ENCODE data around the gene GOSR1. TPM values are rescaled to one million over a fixed set of nuclear protein-coding genes. Genes with fewer than 3 reads are reported as not detected.
"Not testable (repeated sequence)": the region's sequence is repeated elsewhere in the genome, so short reads cannot be mapped to it uniquely, and the experiment has no call there.

Gene GOSR1
- total RNA-seq (2014; rRNA removed; shearing (Covaris generic)): 32.6 and 42.7 TPM in 2 replicates
- polyA plus RNA-seq (2014; cell fraction: nucleus; rRNA removed): 19.7 and 24.4 TPM in 2 replicates

- peak; percentile 95 for DNase-seq (ENCODE audit: extremely low read depth, low read depth)
Observed at GRCh38 chr17:30477083-30477773, at the start of gene GOSR1. GOSR1 (plus strand) TSS chr17:30477408; CDS start chr17:30477434, 26 bp downstream.

- DNase-seq (ENCODE audit: extremely low read depth, low read depth): no peak
Observed at GRCh38 chr17:30427611-30428010, 49.6 kb upstream of the GOSR1 start.

GRCh38 chr17:30429155-30429554 is 48.1 kb upstream of the GOSR1 start:
- DNase-seq (ENCODE audit: extremely low read depth, low read depth): no peak

GRCh38 chr17:30433514-30433913 is 43.7 kb upstream of the GOSR1 start:
- peak; percentile 45 for DNase-seq (ENCODE audit: extremely low read depth, low read depth)

- DNase-seq (ENCODE audit: extremely low read depth, low read depth): no peak
Observed at GRCh38 chr17:30436729-30437128, 40.5 kb upstream of the GOSR1 start.

GRCh38 chr17:30443721-30444120 is 33.5 kb upstream of the GOSR1 start:
- no peak for DNase-seq (ENCODE audit: extremely low read depth, low read depth)

GRCh38 chr17:30446640-30447039 is 30.6 kb upstream of the GOSR1 start:
- not testable (repeated sequence) for DNase-seq (ENCODE audit: extremely low read depth, low read depth)

- no peak for DNase-seq (ENCODE audit: extremely low read depth, low read depth)
Observed at GRCh38 chr17:30449480-30449879, 27.7 kb upstream of the GOSR1 start.

GRCh38 chr17:30450125-30451027 is 26.8 kb upstream of the GOSR1 start:
- no peak for DNase-seq (ENCODE audit: extremely low read depth, low read depth)

GRCh38 chr17:30454635-30455034 is 22.6 kb upstream of the GOSR1 start:
- no peak for DNase-seq (ENCODE audit: extremely low read depth, low read depth)

- no peak for DNase-seq (ENCODE audit: extremely low read depth, low read depth)
Observed at GRCh38 chr17:30458371-30458770, 18.8 kb upstream of the GOSR1 start.

- not testable (repeated sequence) for DNase-seq (ENCODE audit: extremely low read depth, low read depth)
Observed at GRCh38 chr17:30458797-30459413, 18.3 kb upstream of the GOSR1 start.

GRCh38 chr17:30468465-30468864 is 8.7 kb upstream of the GOSR1 start:
- no peak for DNase-seq (ENCODE audit: extremely low read depth, low read depth)

- DNase-seq (ENCODE audit: extremely low read depth, low read depth): no peak
Observed at GRCh38 chr17:30472238-30472890, 4.8 kb upstream of the GOSR1 start.

GRCh38 chr17:30475206-30475605 is 2.0 kb upstream of the GOSR1 start:
- DNase-seq (ENCODE audit: extremely low read depth, low read depth): no peak

- peak; percentile 1 for DNase-seq (ENCODE audit: extremely low read depth, low read depth)
Observed at GRCh38 chr17:30476726-30477082, 504 bp upstream of the GOSR1 start.

- no peak for DNase-seq (ENCODE audit: extremely low read depth, low read depth)
Observed at GRCh38 chr17:30477774-30478115, 537 bp downstream of the GOSR1 start.

- DNase-seq (ENCODE audit: extremely low read depth, low read depth): no peak
Observed at GRCh38 chr17:30482555-30482954, 5.3 kb downstream of the GOSR1 start.

GRCh38 chr17:30483159-30483558 is 6.0 kb downstream of the GOSR1 start:
- no peak for DNase-seq (ENCODE audit: extremely low read depth, low read depth)

- no peak for DNase-seq (ENCODE audit: extremely low read depth, low read depth)
Observed at GRCh38 chr17:30493780-30494179, 16.6 kb downstream of the GOSR1 start.

GRCh38 chr17:30495586-30495985 is 18.4 kb downstream of the GOSR1 start:
- no peak for DNase-seq (ENCODE audit: extremely low read depth, low read depth)

Data from NCI-H460 (cell line).